Liver (tissue), 9 donors: ENCODE measurements around the gene SMYD3. TPM values are rescaled to one million over a fixed set of nuclear protein-coding genes. Genes with fewer than 3 reads are reported as not detected.

Experiments used
- DNase-seq: peaks from one replicate; pipeline ENCODE4 v3.0.0-alpha.2; 2017; ENCODE audit warnings: low spot score
- H3K27ac ChIP-seq, 2 donors: one replicate each; pipeline ENCODE4 v1.7.0; 2013; ENCODE audit warnings: inconsistent platforms in 2 of 2, low read length in 2 of 2, control low read depth in 1 of 2, low read depth in 1 of 2, mild to moderate bottlenecking in 1 of 2
- H3K27me3 ChIP-seq, 4 donors: one replicate each; pipeline versions ENCODE4 v1.6.1 to v1.7.0; 2013; ENCODE audit warnings: low read length in 3 of 4, inconsistent platforms in 1 of 4, mild to moderate bottlenecking in 1 of 4, moderate library complexity in 1 of 4; ENCODE audit not compliant: control insufficient read depth in 4 of 4, insufficient read depth in 4 of 4
- H3K36me3 ChIP-seq, 4 donors: one replicate each; pipeline versions ENCODE4 v1.6.1 to v1.7.0; 2013; ENCODE audit warnings: low read length in 3 of 4, mild to moderate bottlenecking in 3 of 4, low read depth in 1 of 4, moderate library complexity in 1 of 4; ENCODE audit not compliant: control insufficient read depth in 4 of 4, insufficient read depth in 3 of 4
- H3K4me1 ChIP-seq, 4 donors: one replicate each; pipeline versions ENCODE4 v1.6.1 to v1.7.0; 2013; ENCODE audit warnings: low read length in 3 of 4, mild to moderate bottlenecking in 3 of 4, moderate library complexity in 1 of 4; ENCODE audit not compliant: control insufficient read depth in 4 of 4, insufficient read depth in 4 of 4
- H3K4me3 ChIP-seq, 3 donors: one replicate each; pipeline versions ENCODE4 v1.6.1 to v1.7.0; 2013; ENCODE audit warnings: low read length in 3 of 3, control low read depth in 1 of 3, low read depth in 1 of 3, mild to moderate bottlenecking in 1 of 3
- H3K9ac ChIP-seq, 2 donors: one replicate each; pipeline ENCODE4 v1.7.0; 2013; ENCODE audit warnings: low read length in 2 of 2, mild to moderate bottlenecking in 2 of 2, moderate library complexity in 2 of 2, control low read depth in 1 of 2, low read depth in 1 of 2
- H3K9me3 ChIP-seq, 4 donors: one replicate each; pipeline versions ENCODE4 v1.6.1 to v1.7.0; 2013; ENCODE audit warnings: low read length in 3 of 4; ENCODE audit not compliant: control insufficient read depth in 4 of 4
- EGR1 ChIP-seq, 2 donors: IDR thresholded peaks; 2 replicates each; pipeline ENCODE4 v1.6.1; 2016 to 2018; ENCODE audit warnings: antibody characterized with exemption in 2 of 2, low read depth in 2 of 2
- HNF4A ChIP-seq, 2 donors: conservative IDR thresholded peaks; 2 replicates each; pipeline ENCODE4 v1.6.1; 2016; ENCODE audit warnings: antibody characterized with exemption in 2 of 2, mild to moderate bottlenecking in 2 of 2
- JUND ChIP-seq, 2 donors: IDR thresholded peaks; 2 replicates each; pipeline ENCODE4 v1.6.1; 2016; ENCODE audit warnings: antibody characterized with exemption in 2 of 2
- NR2F2 ChIP-seq: IDR thresholded peaks from 2 replicates; pipeline ENCODE4 v1.6.1; 2016; ENCODE audit warnings: antibody characterized with exemption
- RAD21 ChIP-seq, 2 donors: IDR thresholded peaks; 2 replicates each; pipeline ENCODE4 v1.6.1; 2016; ENCODE audit warnings: antibody characterized with exemption in 2 of 2, mild to moderate bottlenecking in 2 of 2
- RXRA ChIP-seq, 2 donors: IDR thresholded peaks; 2 replicates each; pipeline ENCODE4 v1.6.1; 2017 to 2018; ENCODE audit warnings: antibody characterized with exemption in 2 of 2, mild to moderate bottlenecking in 1 of 2
- YY1 ChIP-seq: IDR thresholded peaks from 2 replicates; pipeline ENCODE4 v1.6.1; 2016; ENCODE audit warnings: antibody characterized with exemption, mild to moderate bottlenecking
- ZBTB33 ChIP-seq: IDR thresholded peaks from 2 replicates; pipeline ENCODE4 v1.6.1; 2016; ENCODE audit warnings: antibody characterized with exemption
- WGBS: extraction: QIAGEN DNeasy Blood & Tissue Kit; methylation state at CpG from one replicate; pipeline ENCODE4 v1.1.7; 2013; 5-methylcytosine and 5-hydroxymethylcytosine counted together
- polyA plus RNA-seq, 2 donors: library from polyadenylated mRNA; stranded (reverse) in 1 of 2; unstranded in 1 of 2; fragments of 200-250 nt in 1 of 2; fragments of >200 nt in 1 of 2; fragmentation: Nextera tagmentation in 1 of 2; extraction: Ambion mirVana in 1 of 2; gene quantifications; one replicate each; pipeline versions ENCODE4 v1.2.1 to v1.2.3, GENCODE V29; 2013 to 2015
- total RNA-seq, 2 donors: library from RNA; depleted of rRNA; stranded (reverse); fragments of >200 nt; gene quantifications; one replicate each; pipeline ENCODE4 v1.2.3, GENCODE V29; 2014
- TF ChIP-seq, protein P1 (sequence below): IDR thresholded peaks from 2 replicates; pipeline ENCODE4 v1.6.1; 2016; ENCODE audit warnings: antibody characterized with exemption, mild to moderate bottlenecking
- TF ChIP-seq, protein P2 (sequence below): IDR thresholded peaks from 2 replicates; pipeline ENCODE4 v1.6.1; 2016; ENCODE audit warnings: antibody characterized with exemption
- TF ChIP-seq, protein P3 (sequence below): fragments of 150-350 bp; IDR thresholded peaks from 2 replicates; pipeline ENCODE4 v1.5.1; 2017; ENCODE audit warnings: improper control_type of control experiment, low read depth, low read length; ENCODE audit not compliant: missing input control
- donor health status: healthy.
- donor health status: healthy.
- donor health status: healthy.
- donor health status: healthy.
- donor health status: healthy.

Gene SMYD3
- total and polyA plus RNA-seq, 4 donors = 3.1 to 9.1 (median 8.0) TPM

- Histone ChIP-seq H3K9me3 (no peaks in the 10 kb centered on the region), H3K27me3 (no peaks in the 10 kb centered on the region), H3K4me1 (peaks cover 0 to 3% (median 0%) of the 10 kb centered on the region in 4 donors), H3K9ac (no peak overlapping the region), H3K27ac (no peak overlapping the region), H3K4me3 (no peak overlapping the region), H3K36me3 (no peaks in the 10 kb centered on the region)
- 96% methylated on average over 7 of the region's 7 CpGs for WGBS
- TF ChIP-seq, protein P1, sequence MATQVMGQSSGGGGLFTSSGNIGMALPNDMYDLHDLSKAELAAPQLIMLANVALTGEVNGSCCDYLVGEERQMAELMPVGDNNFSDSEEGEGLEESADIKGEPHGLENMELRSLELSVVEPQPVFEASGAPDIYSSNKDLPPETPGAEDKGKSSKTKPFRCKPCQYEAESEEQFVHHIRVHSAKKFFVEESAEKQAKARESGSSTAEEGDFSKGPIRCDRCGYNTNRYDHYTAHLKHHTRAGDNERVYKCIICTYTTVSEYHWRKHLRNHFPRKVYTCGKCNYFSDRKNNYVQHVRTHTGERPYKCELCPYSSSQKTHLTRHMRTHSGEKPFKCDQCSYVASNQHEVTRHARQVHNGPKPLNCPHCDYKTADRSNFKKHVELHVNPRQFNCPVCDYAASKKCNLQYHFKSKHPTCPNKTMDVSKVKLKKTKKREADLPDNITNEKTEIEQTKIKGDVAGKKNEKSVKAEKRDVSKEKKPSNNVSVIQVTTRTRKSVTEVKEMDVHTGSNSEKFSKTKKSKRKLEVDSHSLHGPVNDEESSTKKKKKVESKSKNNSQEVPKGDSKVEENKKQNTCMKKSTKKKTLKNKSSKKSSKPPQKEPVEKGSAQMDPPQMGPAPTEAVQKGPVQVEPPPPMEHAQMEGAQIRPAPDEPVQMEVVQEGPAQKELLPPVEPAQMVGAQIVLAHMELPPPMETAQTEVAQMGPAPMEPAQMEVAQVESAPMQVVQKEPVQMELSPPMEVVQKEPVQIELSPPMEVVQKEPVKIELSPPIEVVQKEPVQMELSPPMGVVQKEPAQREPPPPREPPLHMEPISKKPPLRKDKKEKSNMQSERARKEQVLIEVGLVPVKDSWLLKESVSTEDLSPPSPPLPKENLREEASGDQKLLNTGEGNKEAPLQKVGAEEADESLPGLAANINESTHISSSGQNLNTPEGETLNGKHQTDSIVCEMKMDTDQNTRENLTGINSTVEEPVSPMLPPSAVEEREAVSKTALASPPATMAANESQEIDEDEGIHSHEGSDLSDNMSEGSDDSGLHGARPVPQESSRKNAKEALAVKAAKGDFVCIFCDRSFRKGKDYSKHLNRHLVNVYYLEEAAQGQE = no peak
- no peak for TF ChIP-seq HNF4A (conservative IDR thresholded peaks at IDR 0.05)
- TF ChIP-seq YY1 = no peak
- no peak for TF ChIP-seq RAD21 (IDR thresholded peaks at IDR 0.05)
- no peak for DNase-seq
Observed at GRCh38 chr1:245934409-245934808, 572.7 kb downstream of the SMYD3 start.

- DNase-seq = no peak
- Histone ChIP-seq H3K9ac (no peak overlapping the region), H3K27me3 (no peaks in the 10 kb centered on the region), H3K4me3 (no peak overlapping the region), H3K36me3 (no peaks in the 10 kb centered on the region), H3K4me1 (peaks cover 0 to 3% (median 0%) of the 10 kb centered on the region in 4 donors), H3K27ac (no peak overlapping the region), H3K9me3 (no peaks in the 10 kb centered on the region)
- 18% methylated on average over 2 of the region's 2 CpGs for WGBS
- no peak for TF ChIP-seq NR2F2
- TF ChIP-seq HNF4A (conservative IDR thresholded peaks at IDR 0.05) = peak; percentile 33 to 64
Observed at GRCh38 chr1:245933431-245934045, 573.5 kb downstream of the SMYD3 start.

DNA sequence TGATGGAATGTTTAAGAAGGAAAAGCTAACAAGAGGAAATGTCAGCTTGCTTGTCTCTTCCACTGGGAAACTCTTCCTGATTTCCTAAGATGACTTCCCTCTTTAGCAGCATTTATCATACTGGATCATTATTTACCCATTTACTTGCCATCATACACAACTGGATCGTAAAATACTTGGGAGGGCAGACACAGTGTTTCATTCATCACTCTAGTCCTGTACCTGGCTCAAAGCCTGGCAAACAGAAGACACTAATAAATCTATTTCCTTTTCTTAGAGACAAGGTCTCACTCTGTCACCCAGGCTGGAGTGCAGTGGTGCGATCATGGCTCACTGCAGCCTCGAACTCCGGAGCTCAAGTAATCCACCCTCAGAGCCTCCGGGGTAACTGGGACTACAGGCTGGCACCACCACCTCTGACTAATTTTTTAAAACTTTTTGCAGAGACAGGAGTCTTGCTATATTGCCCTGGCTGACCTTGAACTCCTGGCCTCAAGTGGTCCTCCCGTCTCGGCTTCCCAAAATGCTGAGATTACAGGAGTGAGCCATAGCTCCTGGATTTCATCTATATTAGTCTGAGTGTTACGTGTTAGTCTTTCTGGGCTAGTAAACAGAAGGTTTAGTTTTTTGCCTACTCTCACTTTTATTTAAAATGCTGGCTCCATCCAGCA, 574.6 kb downstream of the SMYD3 start:
- no peak for DNase-seq
- no peak overlapping the region for H3K9ac ChIP-seq
- H3K27me3 ChIP-seq = no peaks in the 10 kb centered on the region
- H3K4me3 ChIP-seq = no peak overlapping the region
- H3K27ac ChIP-seq = no peak overlapping the region
- peaks cover 0 to 3% (median 0%) of the 10 kb centered on the region in 4 donors for H3K4me1 ChIP-seq
- H3K36me3 ChIP-seq = no peaks in the 10 kb centered on the region
- TF ChIP-seq, protein P2, sequence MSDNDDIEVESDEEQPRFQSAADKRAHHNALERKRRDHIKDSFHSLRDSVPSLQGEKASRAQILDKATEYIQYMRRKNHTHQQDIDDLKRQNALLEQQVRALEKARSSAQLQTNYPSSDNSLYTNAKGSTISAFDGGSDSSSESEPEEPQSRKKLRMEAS = no peak
- TF ChIP-seq RXRA (IDR thresholded peaks at IDR 0.05) (no peak), EGR1 (IDR thresholded peaks at IDR 0.05; ENCODE audit: low read depth in 2 of 2) (no peak), ZBTB33 (no peak), HNF4A (conservative IDR thresholded peaks at IDR 0.05) (no peak), JUND (IDR thresholded peaks at IDR 0.05) (no peak), NR2F2 (no peak), RAD21 (IDR thresholded peaks at IDR 0.05) (no peak)
- TF ChIP-seq, protein P3, sequence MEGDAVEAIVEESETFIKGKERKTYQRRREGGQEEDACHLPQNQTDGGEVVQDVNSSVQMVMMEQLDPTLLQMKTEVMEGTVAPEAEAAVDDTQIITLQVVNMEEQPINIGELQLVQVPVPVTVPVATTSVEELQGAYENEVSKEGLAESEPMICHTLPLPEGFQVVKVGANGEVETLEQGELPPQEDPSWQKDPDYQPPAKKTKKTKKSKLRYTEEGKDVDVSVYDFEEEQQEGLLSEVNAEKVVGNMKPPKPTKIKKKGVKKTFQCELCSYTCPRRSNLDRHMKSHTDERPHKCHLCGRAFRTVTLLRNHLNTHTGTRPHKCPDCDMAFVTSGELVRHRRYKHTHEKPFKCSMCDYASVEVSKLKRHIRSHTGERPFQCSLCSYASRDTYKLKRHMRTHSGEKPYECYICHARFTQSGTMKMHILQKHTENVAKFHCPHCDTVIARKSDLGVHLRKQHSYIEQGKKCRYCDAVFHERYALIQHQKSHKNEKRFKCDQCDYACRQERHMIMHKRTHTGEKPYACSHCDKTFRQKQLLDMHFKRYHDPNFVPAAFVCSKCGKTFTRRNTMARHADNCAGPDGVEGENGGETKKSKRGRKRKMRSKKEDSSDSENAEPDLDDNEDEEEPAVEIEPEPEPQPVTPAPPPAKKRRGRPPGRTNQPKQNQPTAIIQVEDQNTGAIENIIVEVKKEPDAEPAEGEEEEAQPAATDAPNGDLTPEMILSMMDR = no peak
- TF ChIP-seq, protein P1 = no peak
- 95% methylated on average over 8 of the region's 8 CpGs for WGBS
- no peaks in the 10 kb centered on the region for H3K9me3 ChIP-seq
